Activated T-helper 9 cell treated with anti-CD3 and anti-CD28 coated beads, Interleukin-2, amount 50 U/mL, for 16 hours (primary cell): ENCODE results near the gene EML3.
"Not testable (repeated sequence)": the region's sequence is repeated elsewhere in the genome, so short reads cannot be mapped to it uniquely, and the experiment has no call there.

Experiments used
- DNase-seq: peaks from one replicate; pipeline ENCODE4 v3.0.0-alpha.2; 2020; ENCODE audit warnings: low read depth

The EML3 gene

GRCh38 chr11:62570903-62571302 is 41.7 kb downstream of the EML3 start:
- not testable (repeated sequence) for DNase-seq

GRCh38 chr11:62569611-62570010 is 43.0 kb downstream of the EML3 start:
- DNase-seq, result no peak

- no peak for DNase-seq
Observed at GRCh38 chr11:62567018-62567633, 45.4 kb downstream of the EML3 start.

- no peak for DNase-seq
Observed at GRCh38 chr11:62566247-62566646, 46.3 kb downstream of the EML3 start.

GRCh38 chr11:62565100-62565802 is 47.3 kb downstream of the EML3 start:
- DNase-seq, result no peak

- not testable (repeated sequence) for DNase-seq
Observed at GRCh38 chr11:62561677-62562230, 50.8 kb downstream of the EML3 start.

- DNase-seq, result peak; percentile 73
Observed at GRCh38 chr11:62560566-62561103, 51.9 kb downstream of the EML3 start.

GRCh38 chr11:62559626-62560025 is 52.9 kb downstream of the EML3 start:
- not testable (repeated sequence) for DNase-seq

GRCh38 chr11:62559204-62559603 is 53.4 kb downstream of the EML3 start:
- no peak for DNase-seq

GRCh38 chr11:62558669-62559068 is 53.9 kb downstream of the EML3 start:
- DNase-seq, result no peak

GRCh38 chr11:62556875-62557631 is 55.5 kb downstream of the EML3 start:
- DNase-seq, result no peak

GRCh38 chr11:62556108-62556874 is 56.3 kb downstream of the EML3 start:
- DNase-seq, result peak; percentile 60

- no peak for DNase-seq
Observed at GRCh38 chr11:62555464-62556107, 57.0 kb downstream of the EML3 start.

GRCh38 chr11:62554387-62555167 is 58.0 kb downstream of the EML3 start:
- DNase-seq, result no peak

GRCh38 chr11:62553839-62554361 is 58.7 kb downstream of the EML3 start:
- no peak for DNase-seq

GRCh38 chr11:62553080-62553838 is 59.3 kb downstream of the EML3 start:
- no peak for DNase-seq

GRCh38 chr11:62552485-62553079 is 60.0 kb downstream of the EML3 start:
- no peak for DNase-seq
